Esophagus mucosa (tissue), 1 donor: ENCODE measurements around the gene FMNL3. TPM values are rescaled to one million over a fixed set of nuclear protein-coding genes. Genes with fewer than 3 reads are reported as not detected.
"Not testable (repeated sequence)": the region's sequence is repeated elsewhere in the genome, so short reads cannot be mapped to it uniquely, and the experiment has no call there.

ENCODE experiments used
- ATAC-seq: fragments of 200-7000 bp; cut with Tn5 transposase; one replicate; pipeline ENCODE4 v1.9.1; 2020
- total RNA-seq: library from RNA; stranded (reverse); gene quantifications from one replicate; pipeline ENCODE4 v1.2.4, GENCODE V29; 2023
- donor health status: DM: yes; HTN: yes; CAD: no.

Gene FMNL3
- total RNA-seq, 1 donor from 2014 or later, result 3.0 TPM

GRCh38 chr12:49626836-49627235 lies 80.4 kb downstream of the FMNL3 start:
- no peak for ATAC-seq

- no peak for ATAC-seq
Measured at GRCh38 chr12:49626169-49626835, 80.9 kb downstream of the FMNL3 start.

GRCh38 chr12:49624921-49625577 lies 82.2 kb downstream of the FMNL3 start:
- ATAC-seq, result peak; percentile 4

- ATAC-seq, result peak; percentile 90
Measured at GRCh38 chr12:49623142-49623904, 83.9 kb downstream of the FMNL3 start, which contains the start of gene PRPF40B. TSS of gene PRPF40B (plus strand) at chr12:49623561. CDS start at chr12:49623591, 30 bp downstream.

GRCh38 chr12:49622501-49623141 lies 84.6 kb downstream of the FMNL3 start:
- peak; percentile 30 for ATAC-seq

- no peak for ATAC-seq
Measured at GRCh38 chr12:49621651-49622500, 85.3 kb downstream of the FMNL3 start.

- ATAC-seq, result no peak
Measured at GRCh38 chr12:49619286-49619685, 87.9 kb downstream of the FMNL3 start.

GRCh38 chr12:49618576-49618975 lies 88.6 kb downstream of the FMNL3 start:
- no peak for ATAC-seq

GRCh38 chr12:49616533-49617219 lies 90.5 kb downstream of the FMNL3 start:
- no peak for ATAC-seq

GRCh38 chr12:49615725-49616124 lies 91.5 kb downstream of the FMNL3 start:
- ATAC-seq, result no peak

- no peak for ATAC-seq
Measured at GRCh38 chr12:49612210-49612609, 95.0 kb downstream of the FMNL3 start.

- not testable (repeated sequence) for ATAC-seq
Measured at GRCh38 chr12:49610785-49611184, 96.4 kb downstream of the FMNL3 start.

GRCh38 chr12:49609875-49610154 lies 97.4 kb downstream of the FMNL3 start:
- ATAC-seq, result peak; percentile 48

- peak; percentile 47 for ATAC-seq
Measured at GRCh38 chr12:49609059-49609874, 97.9 kb downstream of the FMNL3 start.

- ATAC-seq, result not testable (repeated sequence)
Measured at GRCh38 chr12:49605539-49605938, 101.7 kb downstream of the FMNL3 start, which contains the start of gene FAM186B. TSS of gene FAM186B (minus strand) at chr12:49605639. CDS start at chr12:49605477, 162 bp downstream.

- ATAC-seq, result no peak
Measured at GRCh38 chr12:49604856-49605255, 102.3 kb downstream of the FMNL3 start.

GRCh38 chr12:49603721-49604120 lies 103.5 kb downstream of the FMNL3 start:
- no peak for ATAC-seq

- ATAC-seq, result no peak
Measured at GRCh38 chr12:49599961-49600360, 107.2 kb downstream of the FMNL3 start.

GRCh38 chr12:49598527-49598926 lies 108.7 kb downstream of the FMNL3 start:
- ATAC-seq, result no peak

GRCh38 chr12:49588721-49589516 lies 118.3 kb downstream of the FMNL3 start:
- ATAC-seq, result peak; percentile 39
